ENCODE results near the gene RNF8. TPM values are rescaled to one million over a fixed set of nuclear protein-coding genes. Genes with fewer than 3 reads are reported as not detected.

Gene RNF8
- polyA plus RNA-seq, 3 donors = 4.2 to 4.9 (median 4.7) TPM

GRCh38 chr6:37406726-37407341 lies 53.1 kb downstream of the RNF8 start:
- H3K36me3 ChIP-seq (replicated peaks in 1 of 2; ENCODE audit: control insufficient read depth in 1 of 2, insufficient read depth in 2 of 2, low read length in 2 of 2) = no peaks in the 10 kb centered on the region
- WGBS (ENCODE audit: insufficient coverage) = no CpG with 5 or more reads among the region's 3 CpGs
- Mint-ChIP-seq H3K36me3 (no peaks in the 10 kb centered on the region), H3K27ac (no peak overlapping the region), H3K4me3 (no peak overlapping the region), H3K9me3 (peaks cover 0 to 2% (median 0%) of the 10 kb centered on the region in 7 donors), H3K4me1 (no peaks in the 10 kb centered on the region), H3K27me3 (ENCODE audit: low read depth in 3 of 3) (peaks cover 11 to 17% (median 11%) of the 10 kb centered on the region in 3 donors)
- no peak overlapping the region for H3K27ac ChIP-seq (ENCODE audit: low read depth in 1 of 2, low read length in 2 of 2)
- no peaks in the 10 kb centered on the region for H3K79me2 ChIP-seq (ENCODE audit: insufficient read depth, low read length)
- intact Hi-C loops (cut with micrococcal nuclease) = no loop called here
- no peak overlapping the region for H3K4me2 ChIP-seq (replicated peaks; ENCODE audit: extremely low read depth, low read length, poor library complexity, severe bottlenecking)
- no peak overlapping the region for H2AFZ ChIP-seq (ENCODE audit: insufficient read depth, low read depth, low read length, poor library complexity, severe bottlenecking)
- TF ChIP-seq, protein P1, sequence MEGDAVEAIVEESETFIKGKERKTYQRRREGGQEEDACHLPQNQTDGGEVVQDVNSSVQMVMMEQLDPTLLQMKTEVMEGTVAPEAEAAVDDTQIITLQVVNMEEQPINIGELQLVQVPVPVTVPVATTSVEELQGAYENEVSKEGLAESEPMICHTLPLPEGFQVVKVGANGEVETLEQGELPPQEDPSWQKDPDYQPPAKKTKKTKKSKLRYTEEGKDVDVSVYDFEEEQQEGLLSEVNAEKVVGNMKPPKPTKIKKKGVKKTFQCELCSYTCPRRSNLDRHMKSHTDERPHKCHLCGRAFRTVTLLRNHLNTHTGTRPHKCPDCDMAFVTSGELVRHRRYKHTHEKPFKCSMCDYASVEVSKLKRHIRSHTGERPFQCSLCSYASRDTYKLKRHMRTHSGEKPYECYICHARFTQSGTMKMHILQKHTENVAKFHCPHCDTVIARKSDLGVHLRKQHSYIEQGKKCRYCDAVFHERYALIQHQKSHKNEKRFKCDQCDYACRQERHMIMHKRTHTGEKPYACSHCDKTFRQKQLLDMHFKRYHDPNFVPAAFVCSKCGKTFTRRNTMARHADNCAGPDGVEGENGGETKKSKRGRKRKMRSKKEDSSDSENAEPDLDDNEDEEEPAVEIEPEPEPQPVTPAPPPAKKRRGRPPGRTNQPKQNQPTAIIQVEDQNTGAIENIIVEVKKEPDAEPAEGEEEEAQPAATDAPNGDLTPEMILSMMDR (IDR thresholded peaks at IDR 0.05) = no peak
- no peaks in the 10 kb centered on the region for H3K4me1 ChIP-seq (ENCODE audit: control insufficient read depth in 1 of 2, insufficient read depth in 2 of 2, low read length in 2 of 2)
- H3K4me3 ChIP-seq (replicated peaks in 1 of 3; ENCODE audit: low read depth in 2 of 3, low read length in 3 of 3) = no peak overlapping the region
- H4K20me1 ChIP-seq (ENCODE audit: insufficient read depth, low read length) = no peaks in the 10 kb centered on the region
- no peak overlapping the region for H3K9ac ChIP-seq (ENCODE audit: insufficient read depth, low read length, poor library complexity, severe bottlenecking)
- no peaks in the 10 kb centered on the region for H3K9me3 ChIP-seq (replicated peaks in 1 of 2; ENCODE audit: control insufficient read depth in 1 of 2, insufficient read depth in 1 of 2, low read length in 2 of 2)
- peaks cover 0 to 3% of the 10 kb centered on the region in 2 donors for H3K27me3 ChIP-seq (ENCODE audit: control insufficient read depth in 2 of 2, insufficient read depth in 2 of 2, low read length in 2 of 2)
- no peak for DNase-seq

- H3K79me2 ChIP-seq (ENCODE audit: insufficient read depth, low read length) = no peaks in the 10 kb centered on the region
- TF ChIP-seq, protein P1 (IDR thresholded peaks at IDR 0.05) = no peak
- no CpG with 5 or more reads among the region's 5 CpGs for WGBS (ENCODE audit: insufficient coverage)
- peaks cover 0 to 2% (median 0%) of the 10 kb centered on the region in 7 donors for H3K9me3 Mint-ChIP-seq
- peaks cover 0 to 3% of the 10 kb centered on the region in 2 donors for H3K27me3 ChIP-seq (ENCODE audit: control insufficient read depth in 2 of 2, insufficient read depth in 2 of 2, low read length in 2 of 2)
- H3K9ac ChIP-seq (ENCODE audit: insufficient read depth, low read length, poor library complexity, severe bottlenecking) = no peak overlapping the region
- H3K36me3 Mint-ChIP-seq = no peaks in the 10 kb centered on the region
- H3K4me3 ChIP-seq (replicated peaks in 1 of 3; ENCODE audit: low read depth in 2 of 3, low read length in 3 of 3) = no peak overlapping the region
- intact Hi-C loops (cut with micrococcal nuclease) = no loop called here
- H2AFZ ChIP-seq (ENCODE audit: insufficient read depth, low read depth, low read length, poor library complexity, severe bottlenecking) = no peak overlapping the region
- no peak overlapping the region for H3K27ac ChIP-seq (ENCODE audit: low read depth in 1 of 2, low read length in 2 of 2)
- no peak for DNase-seq
- no peak overlapping the region for H3K4me2 ChIP-seq (replicated peaks; ENCODE audit: extremely low read depth, low read length, poor library complexity, severe bottlenecking)
- no peaks in the 10 kb centered on the region for H3K4me1 ChIP-seq (ENCODE audit: control insufficient read depth in 1 of 2, insufficient read depth in 2 of 2, low read length in 2 of 2)
- H3K27me3 Mint-ChIP-seq (ENCODE audit: low read depth in 3 of 3) = peaks cover 11 to 18% (median 11%) of the 10 kb centered on the region in 3 donors
- no peaks in the 10 kb centered on the region for H3K9me3 ChIP-seq (replicated peaks in 1 of 2; ENCODE audit: control insufficient read depth in 1 of 2, insufficient read depth in 1 of 2, low read length in 2 of 2)
- H3K4me1 Mint-ChIP-seq = no peaks in the 10 kb centered on the region
- H3K36me3 ChIP-seq (replicated peaks in 1 of 2; ENCODE audit: control insufficient read depth in 1 of 2, insufficient read depth in 2 of 2, low read length in 2 of 2) = no peaks in the 10 kb centered on the region
- H3K4me3 Mint-ChIP-seq = no peak overlapping the region
- H3K27ac Mint-ChIP-seq = no peak overlapping the region
- no peaks in the 10 kb centered on the region for H4K20me1 ChIP-seq (ENCODE audit: insufficient read depth, low read length)
Observed at GRCh38 chr6:37407948-37408347, 54.2 kb downstream of the RNF8 start.

Data from CD14-positive monocyte (primary cell).